Right lobe of liver (tissue), 4 donors: ENCODE data around the gene ADD2.

ENCODE experiments used
- CTCF ChIP-seq, 4 donors: fragments of 200-600 bp in 3 of 4; fragments of 450-650 bp in 1 of 4; IDR thresholded peaks; one replicate each; pipeline versions ENCODE4 v1.5.1 to v1.8.0; 2016 to 2022; ENCODE audit warnings: antibody characterized with exemption in 4 of 4, mild to moderate bottlenecking in 2 of 4
- POLR2A ChIP-seq: fragments of 450-650 bp; IDR thresholded peaks from one replicate; pipeline ENCODE4 v1.6.1; 2017; ENCODE audit warnings: antibody characterized with exemption, mild to moderate bottlenecking
- donor health status: DM: no; HTN: no; CAD: no.
- donor health status: DM: no; HTN: no; CAD: no.
- donor health status: DM: no; HTN: yes; CAD: no.

DNA sequence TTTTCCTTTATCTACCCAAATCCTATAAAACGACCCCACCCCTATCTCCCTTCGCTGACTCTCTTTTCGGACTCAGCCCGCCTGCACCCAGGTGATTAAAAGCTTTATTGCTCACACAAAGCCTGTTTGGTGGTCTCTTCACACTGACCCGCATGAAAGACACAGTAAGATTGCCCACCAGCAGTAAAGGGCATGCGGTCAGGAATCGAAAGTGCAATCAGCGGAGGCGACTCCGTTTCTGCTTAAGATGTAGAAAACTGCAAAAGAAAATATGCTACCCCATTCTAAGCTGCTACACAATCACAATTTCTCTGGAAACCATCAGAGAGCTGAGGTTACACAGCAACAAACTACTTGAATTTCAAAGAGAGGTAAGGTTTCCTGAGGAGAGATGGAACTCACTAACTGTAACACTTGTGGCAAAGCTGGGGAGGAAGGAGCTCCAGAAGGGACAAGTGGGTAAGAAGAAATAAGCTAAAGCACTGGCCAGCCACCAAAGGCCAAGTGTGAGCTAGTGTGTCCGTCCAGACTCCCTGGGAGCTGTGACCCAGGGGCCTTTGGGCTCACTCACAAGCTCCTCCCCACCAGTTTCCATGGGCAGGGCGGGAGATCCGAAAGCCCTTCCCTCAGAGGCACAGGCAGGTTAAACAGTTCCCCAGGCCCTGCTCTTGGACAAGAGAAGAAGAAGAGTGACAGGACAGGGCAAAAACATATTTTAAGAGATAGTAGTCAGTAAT lies 141.6 kb downstream of the ADD2 start:
- no peak for TF ChIP-seq CTCF (IDR thresholded peaks at IDR 0.05)
- no peak for TF ChIP-seq POLR2A
